ENCODE results near the gene TEX19. TPM values are rescaled to one million over a fixed set of nuclear protein-coding genes. Genes with fewer than 3 reads are reported as not detected.

Gene TEX19
- total and polyA plus RNA-seq, 9 of the 15 experiments (the other 6 are each of a cell fraction or from before 2014, with no cell fraction given) = 0.10 to 4.9 (median 1.9) TPM

- TF ChIP-seq HSF4 (CRISPR knock-in tag; IDR thresholded peaks at IDR 0.05; ENCODE audit: borderline replicate concordance) (peak; percentile 88; the same call in 1 of the 2 replicates), ZBTB2 (IDR thresholded peaks at IDR 0.05) (peak; percentile 88), PML (IDR thresholded peaks at IDR 0.05; ENCODE audit: low read length) (peak; percentile 96), SNAPC5 (CRISPR knock-in tag; IDR thresholded peaks at IDR 0.05) (no peak), ZNF431 (CRISPR knock-in tag; IDR thresholded peaks at IDR 0.05) (no peak), AFF1 (IDR thresholded peaks at IDR 0.05; ENCODE audit: low read depth in 1 of 2, partially characterized antibody in 2 of 2) (peak; percentile 72 to 74), PRPF4 (IDR thresholded peaks at IDR 0.05; ENCODE audit: insufficient read depth, low read depth, low read length, poor library complexity, severe bottlenecking) (no peak), MEF2A (IDR thresholded peaks at IDR 0.05; ENCODE audit: control insufficient read depth, low read depth, low read length) (no peak), DACH1 (IDR thresholded peaks at IDR 0.05; ENCODE audit: partially characterized antibody) (peak; percentile 73), ZBTB7A (IDR thresholded peaks at IDR 0.05; ENCODE audit: borderline replicate concordance, control insufficient read depth, low read depth, low read length) (peak; percentile 39), PCBP2 (IDR thresholded peaks at IDR 0.05; ENCODE audit: low read depth, low read length, poor library complexity, severe bottlenecking) (no peak), CBX5 (IDR thresholded peaks at IDR 0.05; ENCODE audit: borderline replicate concordance, low read depth) (peak; percentile 48; the same call in 1 of the 2 replicates)
- TF ChIP-seq, protein P1, sequence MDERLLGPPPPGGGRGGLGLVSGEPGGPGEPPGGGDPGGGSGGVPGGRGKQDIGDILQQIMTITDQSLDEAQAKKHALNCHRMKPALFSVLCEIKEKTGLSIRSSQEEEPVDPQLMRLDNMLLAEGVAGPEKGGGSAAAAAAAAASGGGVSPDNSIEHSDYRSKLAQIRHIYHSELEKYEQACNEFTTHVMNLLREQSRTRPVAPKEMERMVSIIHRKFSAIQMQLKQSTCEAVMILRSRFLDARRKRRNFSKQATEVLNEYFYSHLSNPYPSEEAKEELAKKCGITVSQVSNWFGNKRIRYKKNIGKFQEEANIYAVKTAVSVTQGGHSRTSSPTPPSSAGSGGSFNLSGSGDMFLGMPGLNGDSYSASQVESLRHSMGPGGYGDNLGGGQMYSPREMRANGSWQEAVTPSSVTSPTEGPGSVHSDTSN (CRISPR knock-in tag; IDR thresholded peaks at IDR 0.05; ENCODE audit: low read depth) = no peak
- TF ChIP-seq, protein P1 (tag; conservative IDR thresholded peaks at IDR 0.05; ENCODE audit: low read depth) = peak; percentile 47
- TF ChIP-seq, protein P2, sequence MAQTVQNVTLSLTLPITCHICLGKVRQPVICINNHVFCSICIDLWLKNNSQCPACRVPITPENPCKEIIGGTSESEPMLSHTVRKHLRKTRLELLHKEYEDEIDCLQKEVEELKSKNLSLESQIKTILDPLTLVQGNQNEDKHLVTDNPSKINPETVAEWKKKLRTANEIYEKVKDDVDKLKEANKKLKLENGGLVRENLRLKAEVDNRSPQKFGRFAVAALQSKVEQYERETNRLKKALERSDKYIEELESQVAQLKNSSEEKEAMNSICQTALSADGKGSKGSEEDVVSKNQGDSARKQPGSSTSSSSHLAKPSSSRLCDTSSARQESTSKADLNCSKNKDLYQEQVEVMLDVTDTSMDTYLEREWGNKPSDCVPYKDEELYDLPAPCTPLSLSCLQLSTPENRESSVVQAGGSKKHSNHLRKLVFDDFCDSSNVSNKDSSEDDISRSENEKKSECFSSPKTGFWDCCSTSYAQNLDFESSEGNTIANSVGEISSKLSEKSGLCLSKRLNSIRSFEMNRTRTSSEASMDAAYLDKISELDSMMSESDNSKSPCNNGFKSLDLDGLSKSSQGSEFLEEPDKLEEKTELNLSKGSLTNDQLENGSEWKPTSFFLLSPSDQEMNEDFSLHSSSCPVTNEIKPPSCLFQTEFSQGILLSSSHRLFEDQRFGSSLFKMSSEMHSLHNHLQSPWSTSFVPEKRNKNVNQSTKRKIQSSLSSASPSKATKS (CRISPR knock-in tag; IDR thresholded peaks at IDR 0.05) = no peak
Observed at GRCh38 chr17:82345151-82345976, 13.7 kb upstream of the TEX19 start (continued).
